ENCODE results near the gene CEP68. TPM values are rescaled to one million over a fixed set of nuclear protein-coding genes. Genes with fewer than 3 reads are reported as not detected.
"Not testable (repeated sequence)": the region's sequence is repeated elsewhere in the genome, so short reads cannot be mapped to it uniquely, and the experiment has no call there.

CEP68 gene
- total and polyA plus RNA-seq, 8 donors: 4.8 to 39.7 (median 16.7) TPM

DNA sequence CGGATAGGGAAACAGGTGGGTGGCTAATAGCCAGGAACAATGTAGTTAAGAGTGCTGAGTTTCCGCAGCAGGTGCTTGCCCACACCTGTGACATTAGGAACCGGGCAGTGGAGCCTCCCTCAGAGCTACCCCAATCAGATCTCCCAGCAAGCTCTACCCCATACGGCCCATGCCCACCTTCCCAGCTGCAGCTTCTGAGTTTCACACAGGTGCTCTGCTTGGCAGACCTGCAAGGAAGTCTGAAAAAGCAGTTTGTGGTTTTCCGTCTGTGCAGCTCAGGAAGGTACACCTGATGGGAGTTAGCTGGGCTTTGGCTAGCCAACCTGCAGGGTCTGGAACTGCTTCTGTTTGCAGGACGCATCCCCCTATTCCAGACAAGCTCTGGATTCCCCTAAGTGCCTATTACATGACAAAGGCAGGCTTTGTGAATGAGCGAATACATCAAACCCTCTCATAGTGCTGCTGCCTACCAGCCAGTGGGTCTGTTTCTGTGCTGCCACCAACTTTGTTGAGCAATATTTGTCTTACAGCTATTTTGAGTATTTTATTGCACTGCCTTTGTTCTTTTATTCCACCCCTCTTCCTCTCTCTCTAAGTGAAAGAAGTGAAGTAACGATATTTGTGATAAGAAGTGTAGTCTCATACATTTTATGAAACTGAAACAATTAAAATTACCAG is 24.7 kb upstream of the CEP68 start:
- TF ChIP-seq, protein P1, sequence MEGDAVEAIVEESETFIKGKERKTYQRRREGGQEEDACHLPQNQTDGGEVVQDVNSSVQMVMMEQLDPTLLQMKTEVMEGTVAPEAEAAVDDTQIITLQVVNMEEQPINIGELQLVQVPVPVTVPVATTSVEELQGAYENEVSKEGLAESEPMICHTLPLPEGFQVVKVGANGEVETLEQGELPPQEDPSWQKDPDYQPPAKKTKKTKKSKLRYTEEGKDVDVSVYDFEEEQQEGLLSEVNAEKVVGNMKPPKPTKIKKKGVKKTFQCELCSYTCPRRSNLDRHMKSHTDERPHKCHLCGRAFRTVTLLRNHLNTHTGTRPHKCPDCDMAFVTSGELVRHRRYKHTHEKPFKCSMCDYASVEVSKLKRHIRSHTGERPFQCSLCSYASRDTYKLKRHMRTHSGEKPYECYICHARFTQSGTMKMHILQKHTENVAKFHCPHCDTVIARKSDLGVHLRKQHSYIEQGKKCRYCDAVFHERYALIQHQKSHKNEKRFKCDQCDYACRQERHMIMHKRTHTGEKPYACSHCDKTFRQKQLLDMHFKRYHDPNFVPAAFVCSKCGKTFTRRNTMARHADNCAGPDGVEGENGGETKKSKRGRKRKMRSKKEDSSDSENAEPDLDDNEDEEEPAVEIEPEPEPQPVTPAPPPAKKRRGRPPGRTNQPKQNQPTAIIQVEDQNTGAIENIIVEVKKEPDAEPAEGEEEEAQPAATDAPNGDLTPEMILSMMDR (IDR thresholded peaks at IDR 0.05): no peak
- TF ChIP-seq POLR2AphosphoS5 (IDR thresholded peaks at IDR 0.05): no peak
- H3K4me3 ChIP-seq: peak overlapping the region in 1 of 4 donors; percentile 18
- H3K27me3 ChIP-seq: no peaks in the 10 kb centered on the region
- H3K27ac ChIP-seq: peak overlapping the region in 4 of 5 donors; percentile 42 to 81 (median 45)
- DNase-seq: peak; percentile 52 to 61
- peaks cover 0 to 19% (median 17%) of the 10 kb centered on the region in 4 donors for H3K4me1 ChIP-seq
- no peaks in the 10 kb centered on the region for H3K36me3 ChIP-seq
- WGBS, 5 donors: 28 to 39% (median 31%) methylated on average over 6 to 8 of the region's 8 CpGs
- intact Hi-C loops (cut with DNase I; ENCODE audit: low total_unique reads): no loop called here
- H3K9me3 ChIP-seq: no peaks in the 10 kb centered on the region

DNA sequence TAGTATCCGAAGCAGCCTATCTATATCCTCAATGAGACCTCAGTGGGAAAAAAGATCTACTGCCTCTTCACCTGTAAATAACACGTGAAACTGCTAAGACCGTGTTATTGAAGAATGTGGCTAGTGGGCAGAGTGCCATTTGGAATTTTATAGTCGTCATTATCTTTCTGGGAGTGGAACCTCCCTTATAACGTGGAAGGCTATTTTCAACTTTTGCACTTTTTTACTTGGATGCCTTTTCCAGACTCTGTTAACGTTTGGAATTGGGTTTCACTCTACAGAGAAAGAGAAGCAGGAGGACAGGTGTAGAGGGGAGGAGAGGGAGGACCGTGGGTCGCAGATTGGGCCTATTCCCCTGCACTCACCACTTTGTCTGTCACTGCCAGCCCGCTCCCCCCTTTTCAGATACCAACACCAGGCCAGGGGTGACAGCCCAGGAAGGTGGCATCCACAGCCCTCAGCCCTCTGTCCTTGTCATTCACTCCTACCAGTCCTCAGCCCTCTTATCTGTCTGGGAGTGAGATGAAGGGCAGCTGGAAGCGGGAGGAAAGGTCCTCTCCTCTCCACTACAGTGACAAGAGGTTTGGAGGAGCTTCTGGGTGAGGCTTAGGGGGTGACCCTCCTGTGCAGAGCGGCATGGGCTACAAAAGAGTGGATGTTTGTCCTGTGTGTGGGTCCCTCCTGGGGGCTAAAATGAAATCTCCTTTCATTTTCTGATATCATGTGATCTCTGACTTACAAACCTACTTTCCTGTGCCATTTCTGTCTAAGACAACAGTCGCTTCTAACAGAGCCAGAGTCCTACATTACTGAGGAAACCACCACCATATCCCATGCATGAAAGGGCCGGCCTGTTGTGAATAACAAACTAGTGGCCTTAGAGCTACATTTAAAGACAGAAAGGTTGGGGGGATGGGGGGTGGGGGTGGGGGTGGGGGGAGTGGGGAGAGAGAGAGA is 23.9 kb upstream of the CEP68 start:
- Histone ChIP-seq H3K9me3 (no peaks in the 10 kb centered on the region), H3K4me3 (peak overlapping the region in 1 of 4 donors; percentile 18), H3K36me3 (no peaks in the 10 kb centered on the region), H3K27ac (peak overlapping the region in 4 of 5 donors; percentile 18 to 81 (median 47)), H3K4me1 (peaks cover 0 to 19% (median 17%) of the 10 kb centered on the region in 4 donors), H3K27me3 (no peaks in the 10 kb centered on the region)
- DNase-seq: no peak
- WGBS, 5 donors: 49 to 62% (median 56%) methylated on average over 13 of the region's 13 CpGs
- intact Hi-C loops (cut with DNase I; ENCODE audit: low total_unique reads): no loop called here
- TF ChIP-seq POLR2AphosphoS5 (IDR thresholded peaks at IDR 0.05) (no peak), POLR2A (IDR thresholded peaks at IDR 0.05) (no peak), EP300 (IDR thresholded peaks at IDR 0.05) (no peak)
- TF ChIP-seq, protein P1 (IDR thresholded peaks at IDR 0.05): no peak

DNA sequence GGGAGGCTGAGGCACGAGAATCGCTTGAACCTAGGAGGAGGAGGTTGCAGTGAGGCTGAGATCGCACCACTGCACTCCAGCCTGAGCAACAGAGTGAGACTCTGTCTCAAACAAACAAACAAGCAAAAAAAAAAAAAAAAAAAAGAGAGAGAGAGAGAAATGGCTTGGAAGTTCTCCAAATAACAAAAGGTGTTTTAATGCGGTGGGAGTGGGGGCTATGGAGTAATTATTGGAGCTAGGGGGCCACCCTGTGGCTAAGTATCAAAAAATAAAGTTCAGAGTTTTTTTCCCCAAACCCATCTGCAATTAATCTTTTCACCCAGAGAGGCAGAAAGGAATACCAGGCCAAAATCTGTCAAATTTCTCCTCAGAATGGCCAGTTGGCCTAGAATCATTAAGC is 23.0 kb upstream of the CEP68 start:
- peaks cover 0 to 19% (median 17%) of the 10 kb centered on the region in 4 donors for H3K4me1 ChIP-seq
- no peaks in the 10 kb centered on the region for H3K9me3 ChIP-seq
- no peak for TF ChIP-seq POLR2A (IDR thresholded peaks at IDR 0.05)
- TF ChIP-seq POLR2AphosphoS5 (IDR thresholded peaks at IDR 0.05): no peak
- TF ChIP-seq, protein P1 (IDR thresholded peaks at IDR 0.05): no peak
- no peak for TF ChIP-seq EP300 (IDR thresholded peaks at IDR 0.05)
- H3K27ac ChIP-seq: no peak overlapping the region
- H3K4me3 ChIP-seq: no peak overlapping the region
- intact Hi-C loops (cut with DNase I; ENCODE audit: low total_unique reads): no loop called here
- H3K27me3 ChIP-seq: no peaks in the 10 kb centered on the region
- WGBS, 5 donors: 84 to 89% (median 88%) methylated on average over 4 of the region's 4 CpGs
- DNase-seq: no peak
- H3K36me3 ChIP-seq: no peaks in the 10 kb centered on the region

DNA sequence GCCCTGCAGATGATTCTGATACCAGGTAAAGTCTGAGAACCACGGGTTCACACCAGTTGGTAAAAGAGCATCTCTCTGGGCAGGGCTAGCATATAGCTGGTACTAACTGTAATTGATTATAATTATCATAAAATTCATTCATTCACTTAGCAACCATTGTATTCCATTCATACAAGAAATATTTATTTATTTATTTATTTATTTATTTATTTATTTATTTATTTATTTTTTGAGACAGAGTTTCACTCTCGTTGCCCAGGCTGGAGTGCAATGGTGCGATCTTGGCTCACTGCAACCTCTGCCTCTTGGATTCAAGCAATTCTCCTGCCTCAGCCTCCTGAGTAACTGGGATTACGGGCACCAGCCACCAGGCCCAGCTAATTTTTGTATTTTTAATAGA is 22.5 kb upstream of the CEP68 start:
- DNase-seq; H3K4me3 ChIP-seq; H3K27me3 ChIP-seq; H3K27ac ChIP-seq; H3K9me3 ChIP-seq; intact Hi-C loops (cut with DNase I; ENCODE audit: low total_unique reads); H3K36me3 ChIP-seq: not testable (repeated sequence)
- peaks cover 0 to 19% (median 17%) of the 10 kb centered on the region in 4 donors for H3K4me1 ChIP-seq
- 95 to 96% (median 95%) methylated on average over 4 of the region's 4 CpGs for WGBS, 5 donors
